ENCODE results near the gene ULK4.
"Not testable (repeated sequence)": the region's sequence is repeated elsewhere in the genome, so short reads cannot be mapped to it uniquely, and the experiment has no call there.

Gene ULK4

DNA sequence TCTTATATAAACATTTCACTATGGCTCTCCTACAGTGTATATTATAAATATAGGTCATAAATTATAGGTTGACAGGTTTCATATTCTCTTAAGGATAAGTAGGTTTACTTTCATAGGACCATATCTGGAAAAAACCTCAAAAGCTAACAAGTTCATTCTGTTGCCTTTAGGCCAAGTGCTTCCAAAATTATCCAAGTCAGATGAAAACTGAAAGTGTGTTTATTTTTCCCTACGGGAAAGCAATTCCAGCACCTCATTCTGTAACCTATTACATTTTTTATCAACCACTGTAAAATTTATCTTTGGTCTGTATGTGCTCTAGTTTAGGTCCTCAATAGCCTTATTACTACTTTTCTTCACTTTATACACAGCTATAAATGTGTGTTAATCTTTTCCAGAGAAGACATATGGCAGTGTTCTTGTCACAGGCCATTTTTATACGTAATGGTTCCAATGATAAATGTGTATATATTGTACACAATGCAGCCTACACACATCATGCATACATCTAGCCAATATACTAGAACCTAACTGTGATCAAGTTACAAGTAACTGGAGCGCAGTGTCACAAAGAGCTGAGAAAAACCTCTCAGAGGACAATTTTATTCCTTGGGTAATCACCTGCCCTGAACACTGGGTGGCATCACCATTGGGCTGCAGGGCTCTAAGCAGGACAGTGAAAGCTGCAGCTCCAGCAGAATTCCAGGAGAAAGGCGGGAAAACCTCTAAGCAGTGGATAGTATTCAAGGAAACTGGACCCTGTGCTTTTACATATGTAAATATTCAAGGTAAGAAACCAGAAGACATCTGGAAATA, 511.3 kb downstream of the ULK4 start:
- CTCF ChIA-PET = no interaction called here
- peak; percentile 61 for DNase-seq (ENCODE audit: extremely low spot score)
- POLR2A ChIA-PET = no interaction called here
- 0 out of 2 replicates have a peak, but pooled peaks have one; percentile 19 for TF ChIP-seq LEF1 (IDR thresholded peaks at IDR 0.05; ENCODE audit: borderline replicate concordance)
- no peak for TF ChIP-seq ELF4 (IDR thresholded peaks at IDR 0.05)
- TF ChIP-seq L3MBTL2 (conservative IDR thresholded peaks at IDR 0.05) = peak; percentile 56
- no peak for TF ChIP-seq BHLHE40 (IDR thresholded peaks at IDR 0.05; ENCODE audit: borderline replicate concordance)
- TF ChIP-seq CTBP1 (IDR thresholded peaks at IDR 0.05; ENCODE audit: borderline replicate concordance) = peak; percentile 23; the same call in 1 of the 2 replicates
- TF ChIP-seq, protein P1, sequence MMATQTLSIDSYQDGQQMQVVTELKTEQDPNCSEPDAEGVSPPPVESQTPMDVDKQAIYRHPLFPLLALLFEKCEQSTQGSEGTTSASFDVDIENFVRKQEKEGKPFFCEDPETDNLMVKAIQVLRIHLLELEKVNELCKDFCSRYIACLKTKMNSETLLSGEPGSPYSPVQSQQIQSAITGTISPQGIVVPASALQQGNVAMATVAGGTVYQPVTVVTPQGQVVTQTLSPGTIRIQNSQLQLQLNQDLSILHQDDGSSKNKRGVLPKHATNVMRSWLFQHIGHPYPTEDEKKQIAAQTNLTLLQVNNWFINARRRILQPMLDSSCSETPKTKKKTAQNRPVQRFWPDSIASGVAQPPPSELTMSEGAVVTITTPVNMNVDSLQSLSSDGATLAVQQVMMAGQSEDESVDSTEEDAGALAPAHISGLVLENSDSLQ (IDR thresholded peaks at IDR 0.05) = peak; percentile 93

DNA sequence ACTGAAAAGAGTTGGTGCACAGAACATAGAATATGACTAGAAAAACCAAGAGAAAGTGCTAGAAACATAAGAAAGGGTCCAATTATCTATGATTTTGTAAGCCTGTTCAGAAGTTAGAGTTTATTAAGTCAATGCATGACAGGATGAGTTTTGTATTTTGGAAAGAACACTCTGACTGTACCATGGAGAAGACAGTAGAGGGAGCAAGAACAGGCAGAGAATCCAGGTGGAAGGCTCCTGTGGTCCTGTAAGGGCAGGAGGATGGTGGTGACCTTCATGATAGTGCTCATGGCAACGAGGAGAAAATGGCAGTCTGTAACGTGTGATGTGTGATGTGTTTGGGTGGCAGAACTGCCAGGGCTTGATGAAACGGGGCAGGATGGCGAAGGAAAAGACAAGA, 513.5 kb downstream of the ULK4 start:
- ChIA-PET POLR2A (no interaction called here), CTCF (no interaction called here)
- no peak for DNase-seq (ENCODE audit: extremely low spot score)
- TF ChIP-seq ZNF384 (IDR thresholded peaks at IDR 0.05) (no peak), L3MBTL2 (conservative IDR thresholded peaks at IDR 0.05) (no peak), SP1 (IDR thresholded peaks at IDR 0.05) (no peak), TARDBP (IDR thresholded peaks at IDR 0.05) (no peak), HDGF (IDR thresholded peaks at IDR 0.05; ENCODE audit: borderline replicate concordance) (no peak), LEF1 (IDR thresholded peaks at IDR 0.05; ENCODE audit: borderline replicate concordance) (no peak), FOXK2 (IDR thresholded peaks at IDR 0.05) (no peak), CTBP1 (IDR thresholded peaks at IDR 0.05; ENCODE audit: borderline replicate concordance) (no peak), NFRKB (IDR thresholded peaks at IDR 0.05) (no peak), BHLHE40 (IDR thresholded peaks at IDR 0.05; ENCODE audit: borderline replicate concordance) (no peak), ELF4 (IDR thresholded peaks at IDR 0.05) (no peak), FOXM1 (IDR thresholded peaks at IDR 0.05; ENCODE audit: borderline replicate concordance) (no peak)
- TF ChIP-seq, protein P1 (IDR thresholded peaks at IDR 0.05) = no peak

DNA sequence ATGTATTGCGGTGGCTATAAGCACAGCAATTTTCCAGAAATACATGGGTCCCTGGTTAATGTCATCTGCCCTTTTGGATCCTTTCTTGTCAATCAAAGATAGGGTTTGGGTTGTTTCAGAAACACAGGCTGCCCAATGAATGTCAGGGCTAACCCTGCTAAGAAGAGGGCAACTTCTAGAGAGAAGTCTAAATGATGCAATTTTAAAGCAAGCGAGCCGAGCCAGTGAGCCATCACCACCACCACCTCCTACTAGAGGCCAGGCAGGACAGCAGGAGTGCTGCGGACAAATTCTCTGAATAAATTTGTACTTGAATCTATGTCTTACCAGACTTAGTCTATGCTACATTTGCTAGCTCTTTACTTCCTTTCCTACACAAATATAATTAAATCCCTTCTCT, 514.2 kb downstream of the ULK4 start:
- no peak for DNase-seq (ENCODE audit: extremely low spot score)
- ChIA-PET CTCF (no interaction called here), POLR2A (no interaction called here)
- TF ChIP-seq TARDBP (IDR thresholded peaks at IDR 0.05) (no peak), HDGF (IDR thresholded peaks at IDR 0.05; ENCODE audit: borderline replicate concordance) (no peak), LEF1 (IDR thresholded peaks at IDR 0.05; ENCODE audit: borderline replicate concordance) (no peak), CTBP1 (IDR thresholded peaks at IDR 0.05; ENCODE audit: borderline replicate concordance) (no peak), L3MBTL2 (conservative IDR thresholded peaks at IDR 0.05) (no peak), FOXA1 (IDR thresholded peaks at IDR 0.05) (no peak), ZNF384 (IDR thresholded peaks at IDR 0.05) (no peak), SUZ12 (IDR thresholded peaks at IDR 0.05) (no peak), FOXK2 (IDR thresholded peaks at IDR 0.05) (no peak), ARNT (IDR thresholded peaks at IDR 0.05) (no peak), ELF4 (IDR thresholded peaks at IDR 0.05) (no peak), BHLHE40 (IDR thresholded peaks at IDR 0.05; ENCODE audit: borderline replicate concordance) (no peak), FOXM1 (IDR thresholded peaks at IDR 0.05; ENCODE audit: borderline replicate concordance) (no peak), NFRKB (IDR thresholded peaks at IDR 0.05) (no peak), SP1 (IDR thresholded peaks at IDR 0.05) (no peak)
- TF ChIP-seq, protein P1 (IDR thresholded peaks at IDR 0.05) = no peak

DNA sequence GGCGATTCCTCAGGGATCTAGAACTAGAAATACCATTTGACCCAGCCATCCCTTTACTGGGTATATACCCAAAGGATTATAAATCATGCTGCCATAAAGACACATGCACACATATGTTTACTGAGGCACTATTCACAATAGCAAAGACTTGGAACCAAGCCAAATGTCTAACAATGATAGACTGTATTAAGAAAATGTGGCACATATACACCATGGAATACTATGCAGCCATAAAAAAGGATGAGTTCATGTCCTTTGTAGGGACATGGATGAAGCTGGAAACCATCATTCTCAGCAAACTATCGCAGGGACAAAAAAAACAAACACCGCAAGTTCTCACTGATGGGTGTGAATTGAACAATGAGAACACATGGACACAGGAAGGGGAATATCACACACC, 515.6 kb downstream of the ULK4 start:
- DNase-seq (ENCODE audit: extremely low spot score); CTCF ChIA-PET; POLR2A ChIA-PET: not testable (repeated sequence)

DNA sequence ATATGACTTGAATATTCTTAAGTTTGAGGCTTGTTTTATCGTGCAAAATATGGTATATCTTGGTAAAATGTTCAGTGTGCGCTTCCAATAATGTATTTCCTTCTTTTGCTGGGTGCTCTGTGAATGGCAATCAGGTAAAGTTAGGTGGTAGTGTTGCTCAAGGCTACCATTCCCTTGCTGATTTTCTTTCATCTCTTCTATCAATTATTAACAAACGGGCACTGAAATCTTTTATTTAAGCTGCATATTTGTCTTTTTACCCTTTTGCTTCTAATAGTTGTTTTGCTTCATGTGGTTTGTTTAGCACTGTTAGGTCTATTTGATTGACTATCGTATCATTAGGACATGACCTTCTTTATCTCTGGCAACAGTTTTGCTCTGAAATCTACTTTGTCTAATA, 520.3 kb downstream of the ULK4 start:
- ChIA-PET POLR2A (no interaction called here), CTCF (no interaction called here)
- DNase-seq (ENCODE audit: extremely low spot score) = no peak
- TF ChIP-seq ZNF384 (IDR thresholded peaks at IDR 0.05) (no peak), LEF1 (IDR thresholded peaks at IDR 0.05; ENCODE audit: borderline replicate concordance) (no peak), NFRKB (IDR thresholded peaks at IDR 0.05) (no peak), HDGF (IDR thresholded peaks at IDR 0.05; ENCODE audit: borderline replicate concordance) (no peak), SUZ12 (IDR thresholded peaks at IDR 0.05) (no peak), ELF4 (IDR thresholded peaks at IDR 0.05) (no peak), SP1 (IDR thresholded peaks at IDR 0.05) (no peak), ARNT (IDR thresholded peaks at IDR 0.05) (no peak), CTBP1 (IDR thresholded peaks at IDR 0.05; ENCODE audit: borderline replicate concordance) (no peak), L3MBTL2 (conservative IDR thresholded peaks at IDR 0.05) (no peak), FOXK2 (IDR thresholded peaks at IDR 0.05) (no peak), FOXM1 (IDR thresholded peaks at IDR 0.05; ENCODE audit: borderline replicate concordance) (no peak), FOXA1 (IDR thresholded peaks at IDR 0.05) (no peak), TARDBP (IDR thresholded peaks at IDR 0.05) (no peak), BHLHE40 (IDR thresholded peaks at IDR 0.05; ENCODE audit: borderline replicate concordance) (no peak)
- TF ChIP-seq, protein P1 (IDR thresholded peaks at IDR 0.05) = no peak

DNA sequence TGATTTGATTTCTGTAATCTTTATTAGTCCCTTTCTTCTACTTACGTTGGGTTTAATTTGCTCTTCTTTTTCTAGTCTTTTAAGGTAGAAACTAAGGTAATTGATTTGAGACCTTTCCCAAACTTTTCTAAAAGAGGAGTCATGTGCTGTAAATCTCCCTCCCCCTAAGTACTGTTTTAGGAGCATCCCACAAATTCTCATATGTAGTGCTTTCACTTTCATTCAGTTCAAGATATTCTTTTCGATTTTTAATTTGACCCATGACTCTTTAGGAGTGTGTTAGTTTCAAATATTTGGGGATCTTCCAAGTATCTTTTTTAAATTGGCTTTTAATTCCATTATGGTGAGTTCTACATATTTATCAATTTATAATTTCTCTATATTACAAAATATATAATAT, 520.8 kb downstream of the ULK4 start:
- ChIA-PET CTCF (no interaction called here), POLR2A (no interaction called here)
- DNase-seq (ENCODE audit: extremely low spot score) = no peak
- TF ChIP-seq ZNF384 (IDR thresholded peaks at IDR 0.05) = no peak
- no peak for TF ChIP-seq FOXA1 (IDR thresholded peaks at IDR 0.05)
- TF ChIP-seq CTBP1 (IDR thresholded peaks at IDR 0.05; ENCODE audit: borderline replicate concordance) = no peak
